Aorta (tissue), 5 donors: ENCODE measurements around the gene CCNL2. TPM values are rescaled to one million over a fixed set of nuclear protein-coding genes. Genes with fewer than 3 reads are reported as not detected.
"Not testable (repeated sequence)": the region's sequence is repeated elsewhere in the genome, so short reads cannot be mapped to it uniquely, and the experiment has no call there.

Experiments
- ATAC-seq: fragments of 200-7000 bp; cut with Tn5 transposase; one replicate; pipeline ENCODE4 v1.9.1; 2022; ENCODE audit warnings: moderate library complexity; ENCODE audit not compliant: low FRiP score
- DNase-seq, 2 donors: peaks; one replicate each; pipeline ENCODE4 v3.0.0-alpha.2; 2020
- H3K27ac ChIP-seq, 2 donors: one replicate each; pipeline ENCODE4 v1.5.1; 2013; ENCODE audit warnings: low read length in 2 of 2, mild to moderate bottlenecking in 2 of 2, moderate library complexity in 2 of 2, control low read depth in 1 of 2, inconsistent platforms in 1 of 2, low read depth in 1 of 2
- H3K27me3 ChIP-seq, 2 donors: one replicate each; pipeline ENCODE4 v1.6.1; 2013; ENCODE audit warnings: control low read depth in 1 of 2, low read length in 1 of 2, mild to moderate bottlenecking in 1 of 2, moderate library complexity in 1 of 2; ENCODE audit not compliant: insufficient read depth in 2 of 2, control insufficient read depth in 1 of 2
- H3K36me3 ChIP-seq, 2 donors: one replicate each; pipeline ENCODE4 v1.6.1; 2013; ENCODE audit warnings: control low read depth in 1 of 2, low read length in 1 of 2, mild to moderate bottlenecking in 1 of 2; ENCODE audit not compliant: insufficient read depth in 2 of 2, control insufficient read depth in 1 of 2
- H3K4me1 ChIP-seq, 2 donors: one replicate each; pipeline ENCODE4 v1.6.1; 2013; ENCODE audit warnings: low read length in 2 of 2, control low read depth in 1 of 2, mild to moderate bottlenecking in 1 of 2, moderate library complexity in 1 of 2; ENCODE audit not compliant: insufficient read depth in 2 of 2, control insufficient read depth in 1 of 2
- H3K4me3 ChIP-seq, 2 donors: one replicate each; pipeline ENCODE4 v1.5.1; 2013; ENCODE audit warnings: low read length in 2 of 2, control low read depth in 1 of 2, mild to moderate bottlenecking in 1 of 2
- H3K9me3 ChIP-seq: one replicate; pipeline ENCODE4 v1.6.1; 2013; ENCODE audit warnings: mild to moderate bottlenecking, low read length; ENCODE audit not compliant: control insufficient read depth
- WGBS, 2 donors: extraction: QIAGEN DNeasy Blood & Tissue Kit; methylation state at CpG; one replicate each; pipeline ENCODE4 v1.1.7; 2013; 5-methylcytosine and 5-hydroxymethylcytosine counted together
- intact Hi-C, 2 donors: fragments of 100-400 bp; cut with DNase I; formaldehyde crosslinking; loops; one replicate each; pipeline versions ENCODE4 v1.14.2 to v1.15.0; 2022
- polyA plus RNA-seq, 2 donors: library from polyadenylated mRNA; stranded (reverse); fragments of 200-250 nt; gene quantifications; one replicate each; pipeline ENCODE4 v1.2.3, GENCODE V29; 2013
- total RNA-seq, 2 donors: library from RNA; stranded (reverse); fragmentation: NEBNext Ultra II Directional; extraction: Animal tissue kit (Norgen Biotek cat#: 25700); gene quantifications; one replicate each; pipeline ENCODE4 v1.2.1, GENCODE V29; 2021
- donor health status: healthy with polysubstance abuse.
- donor health status: Bipolar disorder and iron deficiency.
- donor health status: DM: no; HTN: no; CAD: no.
- donor health status: DM: no; HTN: no; CAD: no.
- donor health status: DM: yes; HTN: yes; CAD: no.

CCNL2 gene
- total and polyA plus RNA-seq, 4 donors: 34.6 to 409 (median 200) TPM

- no peaks in the 10 kb centered on the region for H3K36me3 ChIP-seq
- no peak within 1 kb of the TSS for H3K27ac ChIP-seq
- intact Hi-C loops: no loop called here
- ATAC-seq (peak; percentile 97), DNase-seq (peak; percentile 97 to 99)
- H3K27me3 ChIP-seq: no peaks in the 10 kb centered on the region
- no peaks in the 10 kb centered on the region for H3K4me1 ChIP-seq
- 1% methylated on average over 89 to 98 of the region's 98 CpGs for WGBS, 2 donors
- H3K4me3 ChIP-seq: peak within 1 kb of the TSS; percentile 64 to 89
- H3K9me3 ChIP-seq: no peaks in the 10 kb centered on the region
Measured at GRCh38 chr1:1406821-1407635, 7.9 kb upstream of the CCNL2 start, which contains the start of gene MRPL20. Gene MRPL20 (minus strand): TSS chr1:1407293. CDS start chr1:1407217, 76 bp downstream.

DNA sequence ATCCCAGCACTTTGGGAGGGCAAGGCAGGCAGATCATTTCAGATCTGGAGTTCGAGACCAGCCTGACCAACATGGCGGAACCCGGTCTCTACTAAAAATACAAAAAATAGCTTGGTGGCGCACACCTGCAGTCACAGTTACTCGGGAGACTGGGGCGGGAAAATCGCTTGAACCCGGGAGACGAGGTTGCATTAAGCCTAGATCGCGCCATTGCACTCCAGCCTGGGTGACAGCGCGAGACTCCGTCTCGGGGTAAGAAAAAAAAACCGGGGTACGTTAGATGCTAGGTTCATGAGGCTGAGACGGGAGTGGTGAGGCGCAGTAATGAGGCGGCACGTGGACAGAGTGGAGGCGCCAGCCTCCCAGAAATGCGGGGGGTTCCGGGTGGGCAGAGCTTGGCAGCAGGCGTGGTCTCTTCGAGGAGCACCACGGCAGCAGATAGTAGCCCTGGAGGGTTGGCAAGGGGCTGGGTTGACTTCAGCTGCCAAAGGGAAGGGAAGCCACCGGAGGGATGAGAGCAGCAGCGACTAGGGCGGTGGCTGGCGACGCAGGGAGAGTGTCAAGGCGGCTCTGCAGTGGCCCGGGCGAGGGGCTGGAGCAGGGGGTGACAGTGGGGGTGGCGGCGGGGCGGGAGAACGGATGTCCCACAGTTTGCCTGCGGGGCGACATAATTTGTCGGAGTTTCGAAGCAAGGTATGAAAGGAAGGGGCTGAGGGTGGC, 7.1 kb upstream of the CCNL2 start:
- no peaks in the 10 kb centered on the region for H3K36me3 ChIP-seq
- no peak overlapping the region for H3K27ac ChIP-seq
- H3K4me3 ChIP-seq: peak overlapping the region; percentile 61 to 78
- no peaks in the 10 kb centered on the region for H3K4me1 ChIP-seq
- intact Hi-C loops: no loop called here
- ATAC-seq (no peak), DNase-seq (no peak)
- no peaks in the 10 kb centered on the region for H3K27me3 ChIP-seq
- H3K9me3 ChIP-seq: no peaks in the 10 kb centered on the region
- WGBS, 2 donors: 39 to 42% methylated on average over 43 of the region's 43 CpGs

- WGBS, 2 donors: 73 to 79% methylated on average over 7 of the region's 7 CpGs
- Histone ChIP-seq H3K9me3 (no peaks in the 10 kb centered on the region), H3K27ac (no peak overlapping the region), H3K36me3 (no peaks in the 10 kb centered on the region), H3K4me1 (no peaks in the 10 kb centered on the region), H3K27me3 (no peaks in the 10 kb centered on the region), H3K4me3 (no peak overlapping the region)
- intact Hi-C loops: no loop called here
- ATAC-seq (no peak), DNase-seq (no peak)
Measured at GRCh38 chr1:1403653-1404052, 4.5 kb upstream of the CCNL2 start.

- H3K27ac ChIP-seq, H3K9me3 ChIP-seq, H3K36me3 ChIP-seq, ATAC-seq, H3K4me1 ChIP-seq, intact Hi-C loops, DNase-seq, H3K27me3 ChIP-seq, H3K4me3 ChIP-seq: not testable (repeated sequence)
- WGBS, 2 donors: 83 to 84% methylated on average over 9 of the region's 9 CpGs
Measured at GRCh38 chr1:1402901-1403392, 3.8 kb upstream of the CCNL2 start.

DNA sequence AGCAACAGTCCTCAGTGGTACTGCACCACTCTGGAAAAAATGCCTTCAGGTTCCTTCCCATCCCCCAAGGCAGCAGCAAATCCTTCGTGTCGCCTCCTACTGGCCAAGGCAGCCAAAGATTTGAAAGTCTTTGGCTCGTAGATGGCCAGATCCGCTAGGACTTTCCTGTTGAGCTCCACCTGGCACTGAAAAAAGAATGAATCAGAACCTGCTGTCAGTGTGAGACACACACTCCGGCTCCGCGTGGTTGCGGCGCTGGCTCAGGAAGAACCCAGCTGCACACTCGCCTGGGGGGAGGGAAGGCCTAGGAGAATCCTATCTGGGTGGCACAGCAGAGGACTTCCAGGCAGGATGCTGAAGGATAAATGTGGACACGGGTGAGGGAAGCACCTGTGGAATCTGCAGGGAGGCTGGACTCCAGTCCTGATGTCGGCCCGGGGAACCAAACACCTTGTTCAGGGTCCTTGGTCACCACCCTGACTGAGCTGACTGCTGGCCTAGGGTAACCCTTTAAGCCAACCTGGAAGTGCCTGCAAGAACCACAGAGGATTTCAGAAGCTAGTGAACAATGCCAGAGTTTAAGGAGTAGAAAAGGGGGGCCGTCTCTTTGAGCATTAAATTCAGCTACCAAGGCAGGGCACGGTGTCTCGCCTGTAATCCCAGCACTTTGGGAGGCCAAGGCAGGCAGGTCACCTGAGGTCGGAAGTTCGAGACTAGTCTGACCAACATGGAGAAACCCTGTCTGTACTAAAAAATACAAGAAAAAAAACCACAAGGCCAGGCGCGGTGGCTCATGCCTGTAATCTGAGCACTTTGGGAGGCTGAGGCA, 3.2 kb upstream of the CCNL2 start:
- intact Hi-C loops: no loop called here
- 63 to 67% methylated on average over 20 of the region's 20 CpGs for WGBS, 2 donors
- ATAC-seq (no peak), DNase-seq (no peak)
- Histone ChIP-seq H3K9me3 (no peaks in the 10 kb centered on the region), H3K27ac (no peak overlapping the region), H3K4me3 (no peak overlapping the region), H3K27me3 (no peaks in the 10 kb centered on the region), H3K36me3 (no peaks in the 10 kb centered on the region), H3K4me1 (no peaks in the 10 kb centered on the region)

GRCh38 chr1:1401457-1402010, 2.4 kb upstream of the CCNL2 start:
- no peaks in the 10 kb centered on the region for H3K4me1 ChIP-seq
- H3K4me3 ChIP-seq: no peak overlapping the region
- DNase-seq (no peak), ATAC-seq (no peak)
- no peaks in the 10 kb centered on the region for H3K27me3 ChIP-seq
- no peaks in the 10 kb centered on the region for H3K36me3 ChIP-seq
- H3K9me3 ChIP-seq: no peaks in the 10 kb centered on the region
- H3K27ac ChIP-seq: no peak overlapping the region
- intact Hi-C loops: no loop called here
- 83 to 85% methylated on average over 7 of the region's 7 CpGs for WGBS, 2 donors

DNA sequence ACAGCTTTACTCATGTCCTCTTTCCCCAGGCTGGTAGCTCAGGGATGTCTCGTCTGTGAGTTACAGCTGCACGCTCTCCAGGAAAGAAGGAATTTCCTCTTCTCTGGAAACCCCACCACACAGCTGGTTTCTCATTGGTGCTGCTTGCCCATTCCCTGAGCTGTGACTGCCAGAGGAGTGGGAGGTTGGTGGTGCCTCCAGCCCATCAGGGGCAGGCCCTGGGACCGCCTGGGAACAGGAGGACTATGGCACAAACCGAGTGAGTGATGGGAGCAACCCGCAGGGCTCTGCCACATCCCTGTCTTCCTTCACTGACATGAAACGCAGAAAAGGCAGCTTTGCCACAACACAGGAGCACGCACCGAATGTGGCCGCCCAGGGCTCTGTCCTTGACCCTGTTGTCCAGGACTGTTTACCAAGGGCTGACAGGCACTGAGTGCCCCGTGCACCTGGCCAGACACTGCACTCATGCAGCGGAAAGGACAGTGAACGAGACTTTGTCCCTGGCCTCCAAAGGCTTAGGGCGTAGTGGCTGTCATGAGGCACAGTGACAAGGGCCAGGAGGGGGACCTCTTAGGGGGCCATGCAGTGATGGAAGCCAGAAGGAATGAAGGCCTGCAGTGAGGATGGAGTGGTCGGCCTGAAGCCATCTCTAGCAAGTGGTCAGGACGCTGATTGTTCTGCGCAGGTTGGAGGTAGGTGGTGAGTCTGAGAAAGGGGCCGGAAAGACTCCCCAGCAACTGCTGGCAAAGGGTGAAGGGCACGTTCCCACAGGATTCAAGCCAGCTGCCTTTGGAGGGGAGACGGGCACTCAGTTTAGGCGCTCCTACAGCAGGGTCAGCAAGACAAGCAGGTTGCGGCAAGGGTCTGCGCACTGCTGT, 1.7 kb upstream of the CCNL2 start:
- intact Hi-C loops: no loop called here
- DNase-seq: no peak
- Histone ChIP-seq H3K27ac (no peak overlapping the region), H3K9me3 (no peaks in the 10 kb centered on the region), H3K4me1 (no peaks in the 10 kb centered on the region), H3K27me3 (no peaks in the 10 kb centered on the region), H3K4me3 (no peak overlapping the region), H3K36me3 (no peaks in the 10 kb centered on the region)
- 72 to 73% methylated on average over 22 of the region's 22 CpGs for WGBS, 2 donors
- no peak for ATAC-seq
